ENCODE measurements around the gene PTGDS. TPM values are rescaled to one million over a fixed set of nuclear protein-coding genes. Genes with fewer than 3 reads are reported as not detected.

PTGDS gene
- total and polyA plus RNA-seq, 4 donors = 0.23 to 15.2 (median 6.4) TPM

GRCh38 chr9:136949239-136949816 lies 28.0 kb upstream of the PTGDS start:
- Histone ChIP-seq H3K27me3 (ENCODE audit: control insufficient read depth in 4 of 4, insufficient read depth in 4 of 4, low read length in 3 of 4) (no peaks in the 10 kb centered on the region), H3K27ac (ENCODE audit: low read depth in 1 of 2, low read length in 2 of 2) (peak overlapping the region; percentile 67 to 95), H3K9me3 (ENCODE audit: control insufficient read depth in 4 of 4, low read length in 3 of 4) (no peaks in the 10 kb centered on the region), H3K9ac (ENCODE audit: low read depth in 1 of 2, low read length in 2 of 2) (peak overlapping the region in 1 of 2 donors; percentile 60), H3K36me3 (ENCODE audit: control insufficient read depth in 4 of 4, insufficient read depth in 3 of 4, low read depth in 1 of 4, low read length in 3 of 4) (no peaks in the 10 kb centered on the region), H3K4me3 (ENCODE audit: low read depth in 1 of 3, low read length in 3 of 3) (peak overlapping the region; percentile 19 to 61 (median 58)), H3K4me1 (ENCODE audit: control insufficient read depth in 4 of 4, insufficient read depth in 4 of 4, low read length in 3 of 4) (peaks cover 10 to 37% (median 24%) of the 10 kb centered on the region in 4 donors)
- WGBS = 6% methylated on average over 22 of the region's 22 CpGs
- TF ChIP-seq MAX (IDR thresholded peaks at IDR 0.05) (no peak), HNF4G (IDR thresholded peaks at IDR 0.05) (peak; percentile 0), FOXA1 (IDR thresholded peaks at IDR 0.05) (no peak), RXRA (IDR thresholded peaks at IDR 0.05) (peak in 1 of 2 donors; percentile 3), HNF4A (conservative IDR thresholded peaks at IDR 0.05) (peak; percentile 63 to 80), CTCF (IDR thresholded peaks at IDR 0.05; ENCODE audit: low read depth, low read length, missing input control) (no peak), SP1 (IDR thresholded peaks at IDR 0.05) (peak; percentile 18), RAD21 (IDR thresholded peaks at IDR 0.05) (no peak)
- peak; percentile 47 for DNase-seq (ENCODE audit: low spot score)

GRCh38 chr9:136949817-136950655 lies 27.3 kb upstream of the PTGDS start:
- peak overlapping the region; percentile 19 to 68 (median 58) for H3K4me3 ChIP-seq (ENCODE audit: low read depth in 1 of 3, low read length in 3 of 3)
- H3K9me3 ChIP-seq (ENCODE audit: control insufficient read depth in 4 of 4, low read length in 3 of 4) = no peaks in the 10 kb centered on the region
- H3K9ac ChIP-seq (ENCODE audit: low read depth in 1 of 2, low read length in 2 of 2) = peak overlapping the region; percentile 30 to 57
- no peaks in the 10 kb centered on the region for H3K27me3 ChIP-seq (ENCODE audit: control insufficient read depth in 4 of 4, insufficient read depth in 4 of 4, low read length in 3 of 4)
- peaks cover 10 to 37% (median 24%) of the 10 kb centered on the region in 4 donors for H3K4me1 ChIP-seq (ENCODE audit: control insufficient read depth in 4 of 4, insufficient read depth in 4 of 4, low read length in 3 of 4)
- peak in 1 of 2 donors; percentile 43 for TF ChIP-seq EGR1 (IDR thresholded peaks at IDR 0.05; ENCODE audit: low read depth in 2 of 2)
- peak; percentile 19 for TF ChIP-seq CTCF (IDR thresholded peaks at IDR 0.05; ENCODE audit: low read depth, low read length, missing input control)
- peak in 1 of 2 donors; percentile 6 for TF ChIP-seq RXRA (IDR thresholded peaks at IDR 0.05)
- TF ChIP-seq SP1 (IDR thresholded peaks at IDR 0.05) = peak; percentile 91
- no peak for TF ChIP-seq FOXA2 (IDR thresholded peaks at IDR 0.05)
- no peak for TF ChIP-seq TAF1 (conservative IDR thresholded peaks at IDR 0.05)
- TF ChIP-seq GABPA (IDR thresholded peaks at IDR 0.05 in 1 of 2, conservative IDR thresholded peaks at IDR 0.05 in 1 of 2) = no peak
- peak; percentile 89 for TF ChIP-seq REST (IDR thresholded peaks at IDR 0.05)
- peak; percentile 73 for TF ChIP-seq YY1 (IDR thresholded peaks at IDR 0.05)
- peak in 1 of 2 donors; percentile 35 for TF ChIP-seq RAD21 (IDR thresholded peaks at IDR 0.05)
- DNase-seq (ENCODE audit: low spot score) = peak; percentile 98
- H3K36me3 ChIP-seq (ENCODE audit: control insufficient read depth in 4 of 4, insufficient read depth in 3 of 4, low read depth in 1 of 4, low read length in 3 of 4) = no peaks in the 10 kb centered on the region
- H3K27ac ChIP-seq (ENCODE audit: low read depth in 1 of 2, low read length in 2 of 2) = peak overlapping the region; percentile 81 to 95
- WGBS = 1% methylated on average over 63 of the region's 63 CpGs
